SH-SY5Y (cell line): ENCODE data around the gene TBC1D14.

Experiments
- GATA2 ChIP-seq: IDR thresholded peaks from 2 replicates; pipeline ENCODE4 v1.6.1; 2011; ENCODE audit warnings: mild to moderate bottlenecking, low read depth, low read length
- GATA3 ChIP-seq: IDR thresholded peaks from 2 replicates; pipeline ENCODE4 v1.6.1; 2011; ENCODE audit warnings: low read depth, mild to moderate bottlenecking, low read length, moderate library complexity

The TBC1D14 gene

DNA sequence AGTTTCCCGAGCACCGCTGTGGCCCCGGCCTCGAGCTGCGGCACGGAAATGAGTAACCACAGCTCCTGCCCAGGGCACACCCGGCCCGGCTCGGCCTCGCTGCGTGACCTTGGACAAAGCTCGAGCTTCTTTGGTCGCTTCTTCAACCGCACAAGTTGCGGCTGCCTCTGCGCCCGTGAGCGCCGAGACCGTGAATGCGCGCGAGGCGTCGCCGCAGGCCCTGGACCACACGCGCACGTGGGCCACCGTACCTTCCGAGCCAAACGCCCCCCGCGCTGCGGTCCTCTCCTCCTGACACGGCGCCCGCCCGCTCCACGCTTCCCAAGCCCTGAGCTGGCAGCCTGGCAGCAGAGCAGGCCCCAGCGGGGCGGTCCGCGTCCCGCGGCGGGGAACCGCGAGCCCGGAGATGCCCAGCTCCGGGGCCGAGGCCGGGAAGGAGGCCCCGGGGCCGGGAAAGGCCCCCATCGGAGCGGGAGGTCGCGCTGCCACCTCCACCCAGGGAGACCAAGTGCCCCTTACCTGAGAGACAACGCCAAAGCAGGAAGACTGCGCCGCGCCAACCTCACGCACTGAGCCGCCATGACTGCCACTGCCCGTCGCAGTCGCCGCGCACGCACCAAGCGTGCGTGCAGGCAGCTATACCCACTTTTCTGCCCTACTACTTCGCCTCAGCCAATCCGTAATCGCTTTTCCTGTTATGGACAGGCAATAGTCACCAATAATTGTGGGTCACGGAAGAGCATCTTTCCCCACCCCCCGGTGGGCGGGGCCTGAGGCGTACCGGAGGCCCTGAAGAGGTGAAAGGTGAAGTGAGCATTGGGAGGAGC is 158.0 kb downstream of the TBC1D14 start, which contains the start of gene GRPEL1:
Gene GRPEL1, minus strand, starts transcription at position 613 of the 827 bp plus-strand sequence. Its CDS starts 32 bp downstream, at position 581.
- TF ChIP-seq GATA3 = no peak
- no peak for TF ChIP-seq GATA2

- TF ChIP-seq GATA3 (no peak), GATA2 (no peak; the same call in 1 of the 2 replicates)
These were observed 158.7 kb downstream of the TBC1D14 start for GRCh38 chr4:7068279-7068842.

GRCh38 chr4:7068883-7069282 is 159.3 kb downstream of the TBC1D14 start:
- TF ChIP-seq GATA3 = no peak

DNA sequence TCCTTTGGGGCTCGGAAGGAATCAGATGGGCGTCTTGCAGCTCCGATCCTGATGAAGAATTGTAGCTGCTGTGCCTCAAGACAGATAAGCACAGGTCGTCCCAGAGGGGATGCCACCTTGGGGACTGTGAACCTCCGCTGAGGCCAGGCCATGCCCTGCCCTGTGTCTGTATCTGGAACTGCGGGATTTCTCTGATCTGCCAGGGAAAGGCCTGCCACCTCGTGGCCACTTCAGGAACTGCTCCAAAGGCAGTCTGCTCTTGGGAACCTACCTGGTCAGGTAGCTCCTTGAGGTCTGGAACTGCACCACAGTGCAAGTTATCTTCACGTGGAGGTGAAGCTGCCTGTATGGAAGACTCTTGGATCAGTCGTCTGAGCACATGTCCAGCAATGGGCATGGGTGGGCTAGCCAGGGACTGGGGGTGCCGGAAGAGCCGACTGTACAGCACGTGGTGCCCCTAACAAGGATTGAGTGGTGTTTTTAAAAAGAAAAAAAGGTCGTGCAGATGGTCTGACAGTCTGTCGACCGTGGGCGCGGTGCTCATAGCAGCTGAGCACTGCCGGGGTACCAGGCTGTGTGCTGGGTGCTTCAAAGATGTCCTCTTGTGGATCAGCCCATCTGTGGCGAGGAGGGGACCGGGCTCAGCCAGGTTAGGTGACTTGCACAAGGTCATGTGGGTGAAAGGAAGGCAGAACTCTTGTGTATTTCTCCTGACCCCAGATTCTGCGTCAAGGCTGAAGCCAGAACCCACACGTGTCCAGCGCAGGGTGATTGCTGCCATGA is 161.3 kb downstream of the TBC1D14 start:
- TF ChIP-seq GATA3 = no peak
- no peak for TF ChIP-seq GATA2

- TF ChIP-seq GATA2 (no peak), GATA3 (no peak)
These were observed 163.4 kb downstream of the TBC1D14 start for GRCh38 chr4:7073059-7073458.

- TF ChIP-seq GATA2 = no peak
- no peak for TF ChIP-seq GATA3
These were observed 164.1 kb downstream of the TBC1D14 start for GRCh38 chr4:7073526-7074390.

- TF ChIP-seq GATA3 (no peak), GATA2 (no peak)
These were observed 164.8 kb downstream of the TBC1D14 start for GRCh38 chr4:7074426-7074825.

DNA sequence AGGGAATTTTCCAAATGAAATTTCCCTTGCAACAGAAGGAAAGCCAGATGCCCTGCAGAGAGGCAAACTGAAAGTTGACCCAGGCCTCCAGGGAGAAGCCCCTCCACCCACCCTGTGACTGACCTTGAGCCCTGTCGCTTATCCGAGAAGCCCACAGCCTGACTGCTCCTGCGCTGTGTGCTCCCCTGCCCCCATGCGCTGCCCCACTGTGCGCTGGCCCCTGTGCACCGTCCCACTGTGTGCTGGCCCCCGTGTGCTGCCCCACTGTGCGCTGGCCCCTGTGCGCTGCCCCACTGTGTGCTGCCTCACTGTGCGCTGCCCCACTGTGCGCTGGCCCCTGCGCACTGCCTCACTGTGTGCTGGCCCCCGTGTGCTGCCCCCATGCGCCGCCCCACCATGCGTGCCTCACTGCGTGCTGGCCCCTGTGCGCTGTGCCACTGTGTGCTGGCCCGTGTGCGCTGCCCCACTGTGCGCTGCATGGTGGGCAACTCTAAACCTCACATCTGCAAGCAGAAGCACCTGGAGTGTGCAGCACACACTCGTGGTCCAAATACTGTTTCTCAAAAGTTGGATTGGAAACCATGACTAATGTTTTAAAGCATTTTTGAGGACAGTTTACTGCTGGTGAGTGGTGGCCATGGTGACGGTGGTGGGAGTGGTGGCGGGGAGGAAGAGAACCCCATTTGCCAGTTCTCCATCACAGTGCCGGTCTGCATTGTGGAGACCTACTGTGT is 166.5 kb downstream of the TBC1D14 start:
- TF ChIP-seq GATA2 = no peak

GRCh38 chr4:7076696-7077082 is 167.1 kb downstream of the TBC1D14 start:
- TF ChIP-seq GATA3 = no peak
- TF ChIP-seq GATA2 = no peak

DNA sequence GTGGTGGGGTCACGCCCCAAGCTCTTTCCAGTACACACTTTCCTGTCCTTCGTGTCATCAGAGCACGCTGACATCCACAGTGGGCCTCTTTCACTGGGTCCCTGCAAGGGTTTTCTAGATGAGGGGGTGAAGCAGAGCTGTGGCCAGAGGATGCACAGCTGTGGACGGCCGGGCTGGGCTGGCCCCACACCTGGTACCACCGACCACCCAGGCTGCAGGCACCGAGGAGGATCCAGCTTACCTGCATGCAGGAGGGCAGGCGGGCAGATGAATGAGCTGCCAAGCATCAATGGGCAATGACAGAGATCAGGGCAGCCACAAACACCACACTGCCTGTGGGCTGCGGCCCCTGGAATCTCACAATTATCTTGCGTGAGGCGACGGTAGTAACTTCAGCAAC is 167.7 kb downstream of the TBC1D14 start:
- TF ChIP-seq GATA3 = no peak
- no peak for TF ChIP-seq GATA2

DNA sequence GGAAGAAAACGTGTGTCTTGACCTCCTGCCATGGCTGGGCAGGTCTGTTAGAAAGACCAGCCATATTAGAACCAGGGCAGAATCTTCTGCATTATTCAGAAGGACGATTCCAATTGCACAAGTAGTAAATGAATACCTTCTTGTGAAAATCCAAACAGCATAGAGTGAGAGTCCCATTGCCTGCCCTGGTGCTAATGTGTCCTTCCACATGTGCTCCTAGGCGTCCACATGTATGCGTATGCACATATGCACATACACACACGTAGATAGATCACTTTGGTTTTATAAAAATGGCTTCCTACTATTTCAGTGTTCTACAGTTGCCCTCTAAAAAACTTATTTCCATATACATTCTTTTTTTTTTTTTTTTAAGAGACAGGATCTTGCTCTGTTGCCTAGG is 168.4 kb downstream of the TBC1D14 start:
- TF ChIP-seq GATA3 = no peak
- TF ChIP-seq GATA2 = no peak
